ENCODE measurements around the gene PRMT7. TPM values are rescaled to one million over a fixed set of nuclear protein-coding genes. Genes with fewer than 3 reads are reported as not detected.
A peak's percentile ranks its signal among the peaks of the same experiment; 100 is the strongest.

PRMT7 gene
- total and polyA plus RNA-seq, 2 experiments from 2014 or later: 27.2 to 49.6 TPM

GRCh38 chr16:68395167-68395786 is 84.5 kb downstream of the PRMT7 start:
- TF ChIP-seq EZH2phosphoT487 (IDR thresholded peaks at IDR 0.05; ENCODE audit: insufficient read depth, low read depth): no peak
- no peak for TF ChIP-seq EZH2 (IDR thresholded peaks at IDR 0.05; ENCODE audit: insufficient read depth, poor library complexity, severe bottlenecking)
- in situ Hi-C loops (cut with MboI): loop anchor here (10.0 kb wide), 1 partner anchor 110 kb away; no protein-coding TSS in a partner anchor
- Histone ChIP-seq H3K27ac (no peak overlapping the region), H3K79me2 (ENCODE audit: insufficient read depth) (no peaks in the 10 kb centered on the region), H3K4me2 (ENCODE audit: unreplicated experiment) (no peak overlapping the region), H3K36me3 (ENCODE audit: low read depth) (no peaks in the 10 kb centered on the region), H3K4me1 (ENCODE audit: insufficient read depth) (no peaks in the 10 kb centered on the region), H4K20me1 (ENCODE audit: insufficient read depth) (no peaks in the 10 kb centered on the region), H3K9me2 (ENCODE audit: insufficient read depth) (no peaks in the 10 kb centered on the region), H3F3A (ENCODE audit: insufficient read depth) (no peaks in the 10 kb centered on the region), H3K9me3 (ENCODE audit: low read depth) (no peaks in the 10 kb centered on the region), H3K9ac (no peak overlapping the region), H3K27me3 (replicated peaks; ENCODE audit: insufficient read depth) (no peaks in the 10 kb centered on the region), H3K4me3 (no peak overlapping the region), H2AFZ (no peak overlapping the region)
- 64 to 70% methylated on average over 8 of the region's 8 CpGs for WGBS, 2 experiments (ENCODE audit: low coverage in 1 of 2, low lambda C conversion rate in 2 of 2, missing lambda C conversion rate in 2 of 2)
- DNase-seq: no peak

- Histone ChIP-seq H2AFZ (no peak overlapping the region), H4K20me1 (ENCODE audit: insufficient read depth) (no peaks in the 10 kb centered on the region), H3K9me3 (ENCODE audit: low read depth) (no peaks in the 10 kb centered on the region), H3F3A (ENCODE audit: insufficient read depth) (no peaks in the 10 kb centered on the region), H3K4me2 (ENCODE audit: unreplicated experiment) (no peak overlapping the region), H3K9me2 (ENCODE audit: insufficient read depth) (no peaks in the 10 kb centered on the region), H3K27me3 (replicated peaks; ENCODE audit: insufficient read depth) (no peaks in the 10 kb centered on the region), H3K79me2 (ENCODE audit: insufficient read depth) (no peaks in the 10 kb centered on the region), H3K27ac (no peak overlapping the region), H3K9ac (no peak overlapping the region), H3K36me3 (ENCODE audit: low read depth) (no peaks in the 10 kb centered on the region), H3K4me1 (ENCODE audit: insufficient read depth) (no peaks in the 10 kb centered on the region), H3K4me3 (no peak overlapping the region)
- in situ Hi-C loops (cut with MboI): loop anchor here (10.0 kb wide), 1 partner anchor 109 kb away; no protein-coding TSS in a partner anchor
- no peak for DNase-seq
- WGBS, 2 experiments (ENCODE audit: low coverage in 1 of 2, low lambda C conversion rate in 2 of 2, missing lambda C conversion rate in 2 of 2): 73% methylated on average over 4 of the region's 4 CpGs
- TF ChIP-seq EZH2 (IDR thresholded peaks at IDR 0.05; ENCODE audit: insufficient read depth, poor library complexity, severe bottlenecking): no peak
Observed at GRCh38 chr16:68395815-68396214, 85.0 kb downstream of the PRMT7 start.

- in situ Hi-C loops (cut with MboI): loop anchor here (10.0 kb wide), 1 partner anchor 108 kb away; no protein-coding TSS in a partner anchor
- DNase-seq: peak; percentile 83
- Histone ChIP-seq H3K9ac (no peak overlapping the region), H4K20me1 (ENCODE audit: insufficient read depth) (no peaks in the 10 kb centered on the region), H3K9me2 (ENCODE audit: insufficient read depth) (no peaks in the 10 kb centered on the region), H3K4me3 (no peak overlapping the region), H3K9me3 (ENCODE audit: low read depth) (no peaks in the 10 kb centered on the region), H3F3A (ENCODE audit: insufficient read depth) (peaks cover 4% of the 10 kb centered on the region; the same call in 1 of the 2 replicates), H3K36me3 (ENCODE audit: low read depth) (no peaks in the 10 kb centered on the region), H3K4me1 (ENCODE audit: insufficient read depth) (peaks cover 3% of the 10 kb centered on the region), H2AFZ (no peak overlapping the region), H3K79me2 (ENCODE audit: insufficient read depth) (no peaks in the 10 kb centered on the region), H3K27me3 (replicated peaks; ENCODE audit: insufficient read depth) (no peaks in the 10 kb centered on the region), H3K4me2 (ENCODE audit: unreplicated experiment) (no peak overlapping the region), H3K27ac (no peak overlapping the region)
- TF ChIP-seq EZH2 (IDR thresholded peaks at IDR 0.05; ENCODE audit: insufficient read depth, poor library complexity, severe bottlenecking): no peak
- no peak for TF ChIP-seq EZH2phosphoT487 (IDR thresholded peaks at IDR 0.05; ENCODE audit: insufficient read depth, low read depth)
- WGBS, 2 experiments (ENCODE audit: low coverage in 1 of 2, low lambda C conversion rate in 2 of 2, missing lambda C conversion rate in 2 of 2): 10 to 11% methylated on average over 6 of the region's 6 CpGs
Observed at GRCh38 chr16:68396481-68396880, 85.7 kb downstream of the PRMT7 start.

- Histone ChIP-seq H3K9me3 (ENCODE audit: low read depth) (no peaks in the 10 kb centered on the region), H3K27ac (no peak overlapping the region), H2AFZ (no peak overlapping the region), H3K4me1 (ENCODE audit: insufficient read depth) (peaks cover 16% of the 10 kb centered on the region), H3K79me2 (ENCODE audit: insufficient read depth) (no peaks in the 10 kb centered on the region), H3K4me3 (no peak overlapping the region), H3K4me2 (ENCODE audit: unreplicated experiment) (no peak overlapping the region), H4K20me1 (ENCODE audit: insufficient read depth) (no peaks in the 10 kb centered on the region), H3F3A (ENCODE audit: insufficient read depth) (peaks cover 17% of the 10 kb centered on the region), H3K27me3 (replicated peaks; ENCODE audit: insufficient read depth) (no peaks in the 10 kb centered on the region), H3K9ac (no peak overlapping the region), H3K36me3 (ENCODE audit: low read depth) (no peaks in the 10 kb centered on the region), H3K9me2 (ENCODE audit: insufficient read depth) (no peaks in the 10 kb centered on the region)
- no peak for DNase-seq
- WGBS, 2 experiments (ENCODE audit: low coverage in 1 of 2, low lambda C conversion rate in 2 of 2, missing lambda C conversion rate in 2 of 2): 61 to 64% methylated on average over 4 to 6 of the region's 6 CpGs
- in situ Hi-C loops (cut with MboI): loop anchor here (10.0 kb wide), 1 partner anchor 107 kb away; no protein-coding TSS in a partner anchor
- no peak for TF ChIP-seq EZH2 (IDR thresholded peaks at IDR 0.05; ENCODE audit: insufficient read depth, poor library complexity, severe bottlenecking)
- no peak for TF ChIP-seq EZH2phosphoT487 (IDR thresholded peaks at IDR 0.05; ENCODE audit: insufficient read depth, low read depth)
Observed at GRCh38 chr16:68397710-68398201, 86.9 kb downstream of the PRMT7 start.
